HG03342 (cell line): Measurements from ENCODE around the gene PPM1M.

ENCODE experiments used
- ATAC-seq: cut with Tn5 transposase; IDR thresholded peaks from one replicate; pipeline ENCODE4 v1.9.1; 2021; ENCODE audit warnings: mild to moderate bottlenecking, moderate library complexity; ENCODE audit not compliant: unreplicated experiment

PPM1M gene

GRCh38 chr3:52215351-52215750 lies 30.2 kb upstream of the PPM1M start:
- ATAC-seq, result no peak

- ATAC-seq, result no peak
These were observed 28.8 kb upstream of the PPM1M start for GRCh38 chr3:52216585-52217408.

DNA sequence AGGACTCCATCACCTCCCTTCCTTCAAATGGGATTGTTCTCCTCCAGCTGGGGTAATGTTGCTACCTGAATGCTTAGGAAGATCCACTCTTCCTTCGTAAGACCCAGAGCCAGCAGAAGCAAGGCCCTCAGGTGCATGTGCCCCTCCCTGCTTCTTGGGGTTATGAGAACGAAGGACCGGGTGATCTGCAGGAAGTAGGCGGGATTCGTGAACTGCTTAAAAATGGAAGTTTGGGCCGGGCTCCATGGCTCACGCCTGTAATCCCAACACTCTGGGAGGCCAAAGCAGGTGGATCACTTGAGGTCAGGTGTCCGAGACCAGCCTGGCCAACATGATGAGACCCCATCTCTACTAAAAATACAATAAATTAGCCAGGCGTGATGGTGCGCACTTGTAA lies 28.2 kb upstream of the PPM1M start:
- ATAC-seq, result no peak

- ATAC-seq, result no peak
These were observed 27.5 kb upstream of the PPM1M start for GRCh38 chr3:52218026-52218425.

GRCh38 chr3:52218454-52218853 lies 27.1 kb upstream of the PPM1M start:
- no peak for ATAC-seq

- no peak for ATAC-seq
These were observed 26.5 kb upstream of the PPM1M start for GRCh38 chr3:52218937-52219650.

- peak; percentile 48 for ATAC-seq
These were observed 25.1 kb upstream of the PPM1M start for GRCh38 chr3:52220380-52221026.

DNA sequence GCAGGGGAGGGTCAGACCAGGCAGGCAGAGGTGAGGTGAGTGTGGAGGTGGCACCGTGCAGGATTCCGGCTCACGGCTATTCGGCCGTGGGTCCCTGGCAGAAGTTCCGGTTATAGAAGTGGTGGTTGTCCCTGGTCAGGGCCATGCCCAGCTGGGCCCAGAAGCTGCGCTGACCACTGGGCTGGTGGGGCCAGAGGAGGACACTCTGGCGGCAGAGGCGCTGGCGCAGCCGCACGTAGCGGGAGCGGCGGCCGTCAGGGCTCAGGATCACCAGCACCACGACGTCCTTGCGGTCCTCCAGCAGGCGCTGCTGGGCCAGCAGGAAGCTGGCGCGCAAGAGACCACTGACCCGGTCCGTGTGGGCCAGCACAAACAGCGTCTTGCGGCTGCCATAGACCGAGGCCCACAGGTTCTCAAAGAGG lies 24.4 kb upstream of the PPM1M start:
- ATAC-seq, result no peak

- no peak for ATAC-seq
These were observed 23.8 kb upstream of the PPM1M start for GRCh38 chr3:52221563-52222318.

DNA sequence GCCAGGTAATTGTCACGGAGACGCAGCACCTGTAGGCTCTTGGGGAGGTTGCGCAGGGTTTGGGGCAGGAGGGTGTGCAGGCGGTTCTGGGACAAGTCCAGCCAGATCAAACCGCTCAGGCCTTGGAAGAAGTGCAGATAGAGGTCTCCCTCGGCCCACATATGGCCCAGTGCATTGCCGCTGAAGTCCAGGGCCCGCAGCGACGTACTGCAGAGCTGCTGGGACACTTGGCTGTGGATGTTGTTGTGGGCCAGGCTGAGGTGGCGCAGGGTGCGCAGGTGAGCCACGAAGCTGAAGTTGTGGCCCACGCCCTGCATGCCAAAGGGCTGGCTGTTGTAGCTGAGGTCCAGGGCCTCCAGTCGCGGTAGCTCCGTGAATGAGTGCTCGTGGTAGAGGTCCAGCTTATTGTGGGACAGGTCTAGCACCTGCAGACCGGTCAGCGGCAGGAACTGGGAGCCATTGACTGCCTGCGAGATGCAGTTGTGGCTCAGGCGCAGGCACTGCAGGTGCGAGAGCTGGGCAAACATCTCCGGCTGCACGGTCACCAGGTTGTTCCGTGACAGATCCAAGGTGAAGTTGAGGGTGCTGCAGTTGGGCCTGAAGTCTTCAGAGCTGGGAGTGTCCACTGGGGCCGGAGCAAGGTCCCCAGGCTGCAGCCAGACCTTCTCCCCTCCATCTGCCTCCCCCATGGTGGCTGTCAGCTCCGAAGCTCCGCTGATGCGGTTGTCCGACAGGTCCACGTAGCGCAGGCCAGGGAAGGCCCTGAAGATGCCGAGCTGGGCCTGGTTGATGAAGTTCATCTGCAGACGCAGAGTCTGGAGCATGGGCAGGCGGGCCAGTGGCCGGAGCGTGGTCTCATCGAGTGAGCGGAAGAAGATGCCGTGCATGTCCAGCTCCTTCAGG lies 23.0 kb upstream of the PPM1M start:
- no peak for ATAC-seq

DNA sequence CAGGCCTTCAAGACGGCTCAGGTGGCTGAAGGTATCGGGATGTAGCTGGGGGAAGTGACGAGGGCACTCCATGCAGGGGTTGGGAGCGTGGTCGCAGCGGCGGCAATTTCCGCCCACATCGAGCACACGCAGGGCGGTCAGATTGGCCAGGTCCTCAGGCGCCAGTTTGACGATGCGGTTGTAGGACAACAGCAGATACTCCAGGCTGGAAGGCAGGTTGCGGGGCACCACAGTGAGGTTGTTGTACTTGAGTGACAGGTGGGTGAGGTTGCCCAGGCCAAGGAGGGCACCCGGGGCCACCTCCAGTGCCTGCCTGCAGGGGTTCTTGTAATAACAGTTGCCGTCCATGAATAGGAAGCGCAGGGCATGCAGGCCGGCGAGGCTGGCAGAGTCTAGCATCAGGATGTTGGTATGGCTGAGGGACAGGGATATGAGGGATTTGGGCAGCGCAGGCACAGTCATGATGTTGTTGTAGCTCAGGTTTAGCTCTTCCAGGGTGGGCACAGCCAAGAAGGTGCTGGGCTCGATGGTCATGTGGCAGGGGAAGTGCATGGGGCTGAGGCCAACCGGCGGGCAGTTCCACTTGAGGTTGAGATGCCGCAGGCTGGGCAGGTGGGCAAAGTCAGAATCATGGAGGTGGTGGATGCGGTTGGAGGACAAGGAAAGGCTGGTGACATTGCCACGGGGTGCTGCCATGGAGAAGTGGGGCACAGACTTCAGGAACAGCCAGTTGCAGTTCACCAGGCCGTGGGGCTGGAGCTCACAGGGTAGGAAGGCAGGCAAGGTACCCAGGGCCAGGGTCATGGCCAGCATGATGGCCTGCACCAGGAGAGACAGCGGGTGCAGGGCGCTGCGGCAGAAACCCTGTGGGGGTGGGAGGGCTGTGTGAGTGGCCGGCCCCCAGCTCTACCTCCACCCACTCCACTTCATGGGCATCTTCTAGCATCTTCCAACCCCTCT lies 21.8 kb upstream of the PPM1M start:
- no peak for ATAC-seq

GRCh38 chr3:52225452-52226228 lies 19.9 kb upstream of the PPM1M start, which contains the start of gene TLR9:
TLR9 (minus strand) TSS chr3:52225645; CDS start chr3:52225529, 116 bp downstream.
- peak; percentile 80 for ATAC-seq

GRCh38 chr3:52226229-52226817 lies 19.2 kb upstream of the PPM1M start:
- ATAC-seq, result no peak

GRCh38 chr3:52227117-52227516 lies 18.4 kb upstream of the PPM1M start:
- ATAC-seq, result no peak

- no peak for ATAC-seq
These were observed 17.8 kb upstream of the PPM1M start for GRCh38 chr3:52227766-52228165.

DNA sequence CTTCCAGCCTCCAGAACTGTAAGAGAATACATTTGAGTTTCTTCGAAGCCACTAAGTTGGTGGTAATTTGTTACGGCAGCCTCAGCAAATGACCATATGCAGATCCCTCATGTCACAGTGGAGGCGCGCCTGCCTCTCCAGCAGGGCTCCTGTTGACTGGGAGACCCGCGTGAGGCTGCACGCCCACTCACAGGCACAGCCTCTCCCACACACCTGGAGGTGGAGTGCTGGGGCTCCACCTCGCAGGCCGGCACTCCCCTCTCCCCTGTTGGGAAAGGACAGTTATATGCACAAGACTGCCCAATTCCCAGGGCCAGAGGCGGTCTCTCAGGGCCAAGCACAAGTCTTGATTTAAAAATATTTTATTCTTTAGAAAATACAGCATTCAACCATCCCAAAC lies 17.3 kb upstream of the PPM1M start:
- ATAC-seq, result no peak

- ATAC-seq, result no peak
These were observed 16.7 kb upstream of the PPM1M start for GRCh38 chr3:52228751-52229291.
